Limb (tissue), 2 donors: ENCODE measurements around the gene ATP6V0E2.
A peak's percentile ranks its signal among the peaks of the same experiment; 100 is the strongest.

Experiments
- DNase-seq, 2 donors: peaks; one replicate each; pipeline ENCODE4 v3.0.0-alpha.2; 2016; ENCODE audit errors: extremely low spot score in 2 of 2

ATP6V0E2 gene

GRCh38 chr7:149838224-149838991 lies 35.4 kb upstream of the ATP6V0E2 start, which contains the start of gene ZNF862:
Gene ZNF862 (plus strand): TSS chr7:149838375. CDS start chr7:149838612, 237 bp downstream.
- peak; percentile 97 to 98 for DNase-seq

- no peak for DNase-seq
Observed at GRCh38 chr7:149838992-149839408, 34.8 kb upstream of the ATP6V0E2 start.

DNA sequence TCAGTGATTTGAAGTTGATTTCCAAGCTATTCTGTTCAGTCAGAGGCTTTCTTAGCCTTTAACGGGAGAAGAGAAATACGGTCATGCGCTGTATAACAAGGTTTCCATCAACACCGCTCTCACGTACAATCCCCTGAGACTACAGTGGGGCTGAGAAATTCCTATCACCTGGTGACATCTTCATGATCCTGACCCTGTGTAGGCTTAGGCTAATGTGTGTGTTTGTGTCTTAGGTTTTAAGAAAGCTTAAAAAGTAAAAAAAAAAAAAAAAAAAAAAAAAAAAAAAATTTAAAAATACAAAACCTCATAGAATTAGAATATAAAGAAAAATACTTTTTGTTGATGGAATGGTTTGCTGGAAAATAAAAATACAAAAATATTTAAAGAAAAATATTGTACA lies 33.8 kb upstream of the ATP6V0E2 start:
- no peak for DNase-seq

GRCh38 chr7:149843566-149843965 lies 30.2 kb upstream of the ATP6V0E2 start:
- DNase-seq: no peak

DNA sequence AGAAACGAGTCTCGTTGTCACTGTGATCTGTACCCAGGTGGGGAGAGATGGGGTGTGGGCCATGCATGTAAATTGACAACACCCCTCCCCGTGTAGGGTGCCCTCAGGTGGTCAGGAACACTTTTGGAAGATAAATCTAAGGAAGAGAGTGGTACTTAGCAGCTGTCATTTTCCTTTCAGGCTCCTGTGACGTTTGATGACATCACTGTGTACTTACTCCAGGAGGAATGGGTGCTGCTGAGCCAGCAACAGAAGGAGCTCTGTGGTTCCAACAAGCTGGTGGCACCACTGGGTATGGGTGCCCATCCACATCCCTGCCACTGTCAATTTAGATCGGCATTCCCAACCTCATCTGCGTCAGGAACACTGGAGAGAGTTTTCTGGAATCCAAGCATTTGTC lies 29.3 kb upstream of the ATP6V0E2 start:
- DNase-seq: no peak

DNA sequence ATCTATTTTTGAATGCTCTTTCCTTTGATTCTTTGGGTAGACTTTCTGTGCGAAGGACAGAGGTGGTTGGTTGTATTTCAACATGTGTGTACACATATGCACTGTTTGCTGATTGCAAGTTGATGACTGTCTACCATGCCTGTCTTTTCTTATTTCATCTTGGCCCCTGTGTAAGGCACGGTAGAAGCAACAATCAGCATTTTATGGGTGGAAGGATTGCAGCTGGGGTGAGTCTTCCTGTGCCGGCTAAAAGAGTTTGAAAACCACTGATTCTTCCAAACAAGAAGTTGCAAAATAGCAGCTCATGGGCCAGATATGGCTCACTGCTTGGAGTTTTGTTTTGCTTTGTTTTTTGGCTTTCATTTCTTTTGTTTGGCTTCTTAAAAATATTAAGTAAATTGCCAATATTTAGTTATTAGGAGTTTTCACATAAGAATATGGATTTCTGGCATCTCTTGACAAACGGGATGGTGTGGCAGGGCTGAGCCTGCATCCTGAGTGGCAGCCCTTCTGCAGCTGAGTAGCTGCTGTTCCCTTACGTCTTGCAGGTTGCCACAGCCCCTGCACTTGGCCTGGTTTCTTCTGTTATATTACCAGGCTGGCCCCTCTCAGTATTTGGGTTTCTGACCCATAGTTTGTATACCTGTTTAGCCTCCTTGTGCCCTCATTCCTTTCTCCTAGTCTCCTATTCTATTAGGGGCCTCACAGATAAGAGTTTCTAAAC lies 28.4 kb upstream of the ATP6V0E2 start:
- DNase-seq: no peak

DNA sequence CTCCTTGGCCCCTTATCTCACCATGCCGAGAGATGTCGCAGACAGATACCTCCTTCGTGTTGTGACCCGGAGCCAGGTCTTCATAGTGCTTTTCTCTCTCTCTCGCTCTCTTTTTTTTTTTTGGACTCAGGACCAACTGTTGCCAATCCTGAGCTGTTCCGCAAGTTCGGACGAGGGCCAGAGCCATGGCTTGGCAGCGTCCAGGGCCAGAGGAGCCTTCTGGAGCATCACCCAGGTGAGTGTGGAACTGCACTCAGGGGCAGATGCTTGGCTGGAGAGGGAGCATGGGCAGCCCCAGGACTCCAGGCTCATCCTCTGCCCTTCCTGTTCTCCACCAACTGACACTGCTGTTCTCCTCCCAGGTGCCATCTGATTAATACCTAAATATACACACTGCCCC lies 27.7 kb upstream of the ATP6V0E2 start:
- DNase-seq: no peak

GRCh38 chr7:149846436-149847046 lies 27.2 kb upstream of the ATP6V0E2 start:
- DNase-seq: no peak

- DNase-seq: no peak
Observed at GRCh38 chr7:149849174-149849573, 24.6 kb upstream of the ATP6V0E2 start.

DNA sequence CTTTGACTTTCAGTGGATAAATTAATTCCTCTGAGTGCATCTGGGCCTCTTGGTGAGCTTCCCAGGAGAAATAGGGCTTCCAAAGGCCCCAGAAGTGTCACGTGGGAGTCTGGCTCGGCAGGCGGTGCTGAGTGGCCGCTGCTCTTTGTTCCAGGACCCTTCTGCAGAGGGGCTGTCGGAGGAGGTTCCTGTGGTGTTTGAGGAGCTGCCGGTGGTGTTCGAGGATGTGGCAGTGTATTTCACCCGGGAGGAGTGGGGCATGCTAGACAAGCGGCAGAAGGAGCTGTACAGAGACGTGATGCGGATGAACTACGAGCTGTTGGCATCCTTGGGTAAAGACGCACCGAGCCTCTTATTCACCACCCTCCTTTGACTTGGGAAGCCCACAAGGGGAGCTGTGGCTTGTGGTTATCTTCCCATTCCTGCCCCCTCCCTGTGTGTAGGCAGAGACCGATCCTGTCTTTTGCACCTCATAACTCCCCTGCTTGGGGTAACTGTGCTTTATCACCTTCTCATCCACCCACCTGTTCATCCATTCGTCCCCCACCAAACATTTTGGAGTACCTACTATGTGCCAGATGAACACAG lies 23.7 kb upstream of the ATP6V0E2 start:
- DNase-seq: no peak

- DNase-seq: no peak
Observed at GRCh38 chr7:149850716-149851115, 23.1 kb upstream of the ATP6V0E2 start.

DNA sequence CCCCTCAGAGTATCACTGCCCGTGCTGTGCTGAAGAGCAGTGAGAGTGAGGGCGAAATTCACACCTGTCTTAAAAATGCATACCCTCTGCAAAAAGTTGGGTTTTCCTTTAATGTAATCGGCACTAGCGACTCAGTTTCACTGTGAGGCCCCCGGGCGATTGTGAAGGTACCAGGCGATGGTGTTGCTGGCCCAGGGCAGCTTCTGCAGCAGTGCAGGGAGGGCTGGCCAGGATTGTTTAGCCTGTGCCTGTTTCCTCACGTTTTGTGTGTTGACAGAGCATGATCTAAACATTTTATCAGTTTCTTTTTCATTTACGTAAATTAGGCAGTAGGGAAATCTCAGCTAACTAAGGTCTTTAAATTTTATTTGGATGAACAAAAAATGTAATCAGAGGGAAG lies 22.3 kb upstream of the ATP6V0E2 start:
- no peak for DNase-seq

GRCh38 chr7:149853157-149853556 lies 20.6 kb upstream of the ATP6V0E2 start:
- DNase-seq: no peak

DNA sequence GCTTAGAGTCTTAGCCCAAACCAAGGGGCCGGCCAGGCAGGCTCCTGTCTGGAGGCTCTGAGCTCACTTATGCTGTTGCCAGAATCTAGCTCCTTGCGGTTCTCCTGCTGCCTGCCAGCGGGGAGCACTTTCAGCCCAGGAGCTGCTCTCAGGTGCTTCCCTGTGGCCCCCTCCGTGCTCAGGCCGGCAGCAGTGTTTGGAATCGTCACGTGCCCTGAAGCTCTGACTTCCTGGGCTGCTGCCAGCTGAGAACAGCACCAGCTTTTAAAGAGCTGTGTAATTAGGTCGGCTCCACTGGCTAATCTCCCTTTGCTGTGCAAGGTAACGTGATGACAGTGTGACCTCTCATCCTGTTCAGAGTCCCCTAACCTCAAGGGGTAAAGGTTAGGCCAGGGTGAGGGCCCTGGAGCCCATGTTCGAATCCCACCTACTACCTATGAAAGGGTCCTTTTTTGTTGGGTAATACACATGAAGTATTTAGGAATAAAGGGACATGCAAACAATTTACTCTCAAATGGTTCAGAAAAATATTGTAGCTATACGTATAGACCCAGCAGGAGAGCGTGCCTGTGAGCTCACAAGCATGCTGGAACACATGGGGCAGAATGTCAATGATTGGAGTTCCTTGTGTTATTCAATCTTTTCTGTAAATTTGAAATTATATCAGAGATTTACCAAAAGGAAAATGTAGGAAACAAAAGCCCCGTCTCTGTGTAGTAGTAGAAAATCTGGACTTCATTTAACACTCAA lies 19.0 kb upstream of the ATP6V0E2 start:
- DNase-seq: peak; percentile 42 to 65

DNA sequence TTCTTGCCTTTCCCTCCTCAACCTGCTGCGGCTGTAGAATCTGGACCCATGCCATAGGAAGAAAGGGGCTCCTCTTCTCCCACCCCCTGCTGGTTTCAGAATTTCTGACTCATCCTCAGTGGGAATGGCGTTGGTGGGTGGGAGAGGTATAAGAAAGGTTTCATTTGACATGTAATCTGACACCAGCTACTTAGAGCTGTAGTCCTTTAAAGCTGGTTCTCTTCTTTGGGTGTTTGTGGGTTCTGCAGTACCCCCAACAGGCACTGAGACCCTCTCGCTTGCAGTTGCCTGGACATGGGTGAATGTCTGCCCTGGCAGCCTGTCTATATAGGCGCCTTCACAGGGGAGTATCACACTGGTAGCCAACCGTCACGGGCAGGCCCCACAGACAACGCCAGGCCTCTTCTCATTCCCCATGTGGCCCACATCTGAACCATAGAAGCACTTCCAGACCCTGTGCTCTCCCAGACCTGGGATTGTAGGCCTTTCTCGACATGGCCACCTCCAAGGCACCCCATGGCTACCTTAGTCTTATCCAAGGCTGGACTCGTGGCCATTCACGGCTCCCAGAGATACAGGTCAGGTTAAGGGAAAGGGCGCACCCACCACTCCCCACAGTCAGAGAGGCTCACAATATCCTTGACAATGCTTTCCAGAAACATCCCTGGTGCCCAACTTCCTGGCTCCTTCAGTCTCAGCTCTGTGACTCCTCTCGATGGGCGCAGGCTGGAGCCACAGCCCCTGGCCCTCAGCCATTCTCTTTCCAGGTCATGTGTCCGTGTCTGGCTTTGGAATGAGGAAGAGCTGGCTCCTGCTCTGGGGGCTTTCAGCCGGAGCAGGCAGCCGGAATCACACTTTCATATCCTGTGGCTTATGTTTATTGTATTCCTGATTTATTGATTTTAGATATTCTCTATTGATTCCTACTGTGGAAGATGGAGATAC lies 18.1 kb upstream of the ATP6V0E2 start:
- DNase-seq: peak; percentile 11 to 45

DNA sequence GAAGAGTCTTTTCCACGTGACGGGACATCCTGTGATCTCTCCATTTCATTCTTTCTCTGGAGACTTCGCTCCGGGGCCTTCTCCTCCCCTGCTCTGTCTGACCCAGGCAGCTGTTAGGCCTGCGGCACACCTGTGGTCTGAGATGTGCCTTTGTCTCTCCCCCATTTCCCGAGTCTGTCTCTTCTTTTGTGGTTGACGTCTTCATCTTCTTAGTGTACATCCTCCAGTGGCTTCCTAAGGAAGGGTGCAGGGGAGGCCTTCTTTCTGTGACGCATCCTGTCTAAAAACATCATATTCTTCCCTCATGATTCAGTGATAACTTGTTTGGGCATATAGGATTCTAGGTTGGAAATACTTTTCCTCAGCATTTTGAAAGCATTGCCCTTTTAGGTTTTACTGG lies 17.2 kb upstream of the ATP6V0E2 start:
- DNase-seq: no peak

GRCh38 chr7:149859369-149859768 lies 14.4 kb upstream of the ATP6V0E2 start:
- DNase-seq: no peak

- DNase-seq: no peak
Observed at GRCh38 chr7:149859876-149860275, 13.9 kb upstream of the ATP6V0E2 start.

DNA sequence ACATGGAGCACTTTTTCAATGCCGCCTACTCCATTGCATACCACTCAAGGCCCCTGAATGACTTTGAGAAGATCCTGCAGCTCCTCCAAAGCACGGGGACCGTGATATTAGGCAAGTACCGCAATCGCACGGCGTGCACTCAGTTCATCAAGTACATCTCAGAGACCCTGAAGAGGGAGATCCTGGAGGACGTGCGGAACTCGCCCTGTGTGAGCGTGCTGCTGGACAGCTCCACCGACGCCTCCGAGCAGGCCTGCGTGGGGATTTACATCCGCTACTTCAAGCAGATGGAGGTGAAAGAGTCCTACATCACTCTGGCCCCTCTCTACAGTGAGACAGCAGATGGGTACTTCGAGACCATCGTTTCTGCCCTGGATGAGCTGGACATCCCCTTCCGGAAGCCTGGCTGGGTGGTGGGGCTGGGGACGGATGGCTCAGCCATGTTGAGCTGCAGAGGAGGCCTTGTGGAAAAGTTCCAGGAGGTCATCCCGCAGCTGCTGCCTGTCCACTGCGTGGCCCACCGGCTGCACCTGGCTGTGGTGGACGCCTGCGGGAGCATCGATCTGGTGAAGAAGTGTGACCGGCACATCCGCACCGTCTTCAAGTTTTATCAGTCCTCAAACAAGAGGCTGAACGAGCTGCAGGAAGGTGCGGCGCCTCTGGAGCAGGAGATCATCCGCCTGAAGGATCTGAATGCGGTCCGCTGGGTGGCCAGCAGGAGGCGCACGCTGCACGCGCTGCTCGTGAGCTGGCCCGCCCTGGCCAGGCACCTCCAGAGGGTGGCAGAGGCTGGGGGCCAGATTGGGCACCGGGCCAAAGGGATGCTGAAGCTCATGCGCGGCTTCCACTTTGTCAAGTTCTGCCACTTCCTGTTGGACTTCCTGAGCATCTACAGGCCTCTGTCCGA lies 12.7 kb upstream of the ATP6V0E2 start:
- DNase-seq: no peak
